AG09319 (cell line): ENCODE results near the gene TKFC.

Experiments
- DNase-seq: peaks from one replicate; pipeline ENCODE4 v3.0.0-alpha.2; 2010; ENCODE audit warnings: low read depth; ENCODE audit errors: extremely low read depth
- CTCF ChIP-seq: IDR thresholded peaks from 2 replicates; pipeline ENCODE4 v1.5.1; 2011; ENCODE audit warnings: low read depth, mild to moderate bottlenecking, inconsistent platforms, low read length, moderate library complexity

TKFC gene

GRCh38 chr11:61332797-61333549, at the start of gene TKFC, which contains the start of gene DDB1:
Gene TKFC, plus strand, starts transcription at chr11:61333228. Its CDS starts 1,501 bp downstream, at chr11:61334729.
Gene DDB1, minus strand, starts transcription at chr11:61333105. Its CDS starts 137 bp downstream, at chr11:61332968.
- no peak for TF ChIP-seq CTCF
- DNase-seq = peak; percentile 65

GRCh38 chr11:61283613-61284012, 49.4 kb upstream of the TKFC start:
- TF ChIP-seq CTCF = no peak
- no peak for DNase-seq

- no peak for TF ChIP-seq CTCF
- no peak for DNase-seq
These were observed 45.6 kb upstream of the TKFC start for GRCh38 chr11:61287338-61287977.

GRCh38 chr11:61290905-61291690, 41.9 kb upstream of the TKFC start:
- no peak for TF ChIP-seq CTCF
- no peak for DNase-seq

GRCh38 chr11:61292356-61292755, 40.7 kb upstream of the TKFC start:
- no peak for TF ChIP-seq CTCF
- DNase-seq = no peak

- TF ChIP-seq CTCF = no peak
- DNase-seq = no peak
These were observed 38.9 kb upstream of the TKFC start for GRCh38 chr11:61293867-61294716.
